Activated T-cell treated with anti-CD3 and anti-CD28 coated beads, Interleukin-2, amount 50 U/mL, for 72 hours (primary cell): ENCODE measurements around the gene APCDD1L. TPM values are rescaled to one million over a fixed set of nuclear protein-coding genes. Genes with fewer than 3 reads are reported as not detected.
"Not testable (repeated sequence)": the region's sequence is repeated elsewhere in the genome, so short reads cannot be mapped to it uniquely, and the experiment has no call there.

ENCODE experiments used
- ATAC-seq, 2 donors: fragments of 150-1000 bp; cut with Tn5 transposase; replicated peaks in 1 of 2; 2 replicates each; pipeline ENCODE4 v1.10.0; 2021; ENCODE audit warnings: moderate library complexity in 2 of 2, mild to moderate bottlenecking in 1 of 2
- DNase-seq, 2 donors: peaks; one replicate each; pipeline ENCODE4 v3.0.0; 2021 to 2022; ENCODE audit warnings: mixed read lengths in 1 of 2
- H3K27ac Mint-ChIP-seq: one replicate; pipeline ENCODE4 v1.8.0; 2022; ENCODE audit warnings: mild to moderate bottlenecking, moderate library complexity, mixed read lengths
- H3K27me3 Mint-ChIP-seq: one replicate; pipeline ENCODE4 v1.8.0; 2022; ENCODE audit warnings: low read depth, mixed read lengths
- H3K36me3 Mint-ChIP-seq, 2 donors: one replicate each; pipeline ENCODE4 v1.8.0; 2022; ENCODE audit warnings: mixed read lengths in 2 of 2, mild to moderate bottlenecking in 1 of 2; ENCODE audit not compliant: insufficient read depth in 2 of 2
- H3K4me1 Mint-ChIP-seq: one replicate; pipeline ENCODE4 v1.8.0; 2022; ENCODE audit warnings: low read depth, mixed read lengths
- H3K4me3 Mint-ChIP-seq, 2 donors: one replicate each; pipeline ENCODE4 v1.8.0; 2022; ENCODE audit warnings: mild to moderate bottlenecking in 2 of 2, mixed read lengths in 2 of 2, moderate library complexity in 2 of 2
- H3K9me3 Mint-ChIP-seq, 2 donors: one replicate each; pipeline ENCODE4 v1.8.0; 2022; ENCODE audit warnings: mixed read lengths in 2 of 2
- total RNA-seq, 2 donors: library from RNA; stranded (reverse); gene quantifications; one replicate each; pipeline ENCODE4 v1.2.3, GENCODE V29; 2022

The APCDD1L gene
- total RNA-seq, 2 donors from 2014 or later = not detected

GRCh38 chr20:58440021-58440767, 75.0 kb downstream of the APCDD1L start:
- no peak for ATAC-seq
- Mint-ChIP-seq H3K4me3 (no peak overlapping the region), H3K4me1 (peaks cover 13% of the 10 kb centered on the region), H3K36me3 (peaks cover 2 to 15% of the 10 kb centered on the region in 2 donors), H3K27ac (peak overlapping the region; percentile 85), H3K9me3 (no peaks in the 10 kb centered on the region), H3K27me3 (no peaks in the 10 kb centered on the region)
- no peak for DNase-seq

- no peak for ATAC-seq
- no peak for DNase-seq
- Mint-ChIP-seq H3K36me3 (peaks cover 4 to 14% of the 10 kb centered on the region in 2 donors), H3K27me3 (no peaks in the 10 kb centered on the region), H3K27ac (peak overlapping the region; percentile 85), H3K9me3 (no peaks in the 10 kb centered on the region), H3K4me3 (no peak overlapping the region), H3K4me1 (peaks cover 17% of the 10 kb centered on the region)
Observed at GRCh38 chr20:58438970-58439808, 76.0 kb downstream of the APCDD1L start.

GRCh38 chr20:58436868-58437645, 78.1 kb downstream of the APCDD1L start:
- Mint-ChIP-seq H3K27ac (no peak overlapping the region), H3K27me3 (no peaks in the 10 kb centered on the region), H3K4me1 (peaks cover 30% of the 10 kb centered on the region), H3K36me3 (peaks cover 2 to 11% of the 10 kb centered on the region in 2 donors), H3K4me3 (no peak overlapping the region), H3K9me3 (no peaks in the 10 kb centered on the region)
- ATAC-seq = no peak
- DNase-seq = no peak

- ATAC-seq (no peak), DNase-seq (no peak)
- no peak overlapping the region for H3K4me3 Mint-ChIP-seq
- no peaks in the 10 kb centered on the region for H3K9me3 Mint-ChIP-seq
- peaks cover 41% of the 10 kb centered on the region for H3K4me1 Mint-ChIP-seq
- H3K36me3 Mint-ChIP-seq = peaks cover 2 to 10% of the 10 kb centered on the region in 2 donors
- H3K27me3 Mint-ChIP-seq = no peaks in the 10 kb centered on the region
- H3K27ac Mint-ChIP-seq = no peak overlapping the region
Observed at GRCh38 chr20:58435237-58435636, 80.0 kb downstream of the APCDD1L start.

GRCh38 chr20:58434326-58434725, 80.9 kb downstream of the APCDD1L start:
- Mint-ChIP-seq H3K27ac (no peak overlapping the region), H3K27me3 (no peaks in the 10 kb centered on the region), H3K4me3 (no peak overlapping the region), H3K9me3 (no peaks in the 10 kb centered on the region), H3K36me3 (peaks cover 2 to 10% of the 10 kb centered on the region in 2 donors), H3K4me1 (peaks cover 41% of the 10 kb centered on the region)
- DNase-seq (no peak), ATAC-seq (no peak)

GRCh38 chr20:58433759-58434158, 81.4 kb downstream of the APCDD1L start:
- DNase-seq = no peak
- H3K4me3 Mint-ChIP-seq = no peak overlapping the region
- H3K4me1 Mint-ChIP-seq = peaks cover 41% of the 10 kb centered on the region
- peak overlapping the region; percentile 46 for H3K27ac Mint-ChIP-seq
- no peaks in the 10 kb centered on the region for H3K27me3 Mint-ChIP-seq
- no peak for ATAC-seq
- H3K9me3 Mint-ChIP-seq = no peaks in the 10 kb centered on the region
- peaks cover 2 to 11% of the 10 kb centered on the region in 2 donors for H3K36me3 Mint-ChIP-seq

GRCh38 chr20:58433029-58433647, 82.1 kb downstream of the APCDD1L start:
- peaks cover 35% of the 10 kb centered on the region for H3K4me1 Mint-ChIP-seq
- H3K36me3 Mint-ChIP-seq = peaks cover 2 to 8% of the 10 kb centered on the region in 2 donors
- no peak for DNase-seq
- H3K27ac Mint-ChIP-seq = peak overlapping the region; percentile 51
- no peaks in the 10 kb centered on the region for H3K27me3 Mint-ChIP-seq
- H3K9me3 Mint-ChIP-seq = no peaks in the 10 kb centered on the region
- no peak overlapping the region for H3K4me3 Mint-ChIP-seq
- ATAC-seq = no peak

- Mint-ChIP-seq H3K9me3 (no peaks in the 10 kb centered on the region), H3K4me3 (no peak overlapping the region), H3K36me3 (peaks cover 2 to 8% of the 10 kb centered on the region in 2 donors), H3K27ac (peak overlapping the region; percentile 32), H3K27me3 (no peaks in the 10 kb centered on the region), H3K4me1 (peaks cover 35% of the 10 kb centered on the region)
- DNase-seq = no peak
- no peak for ATAC-seq
Observed at GRCh38 chr20:58432186-58432954, 82.8 kb downstream of the APCDD1L start.

GRCh38 chr20:58431134-58431533, 84.1 kb downstream of the APCDD1L start:
- H3K27ac Mint-ChIP-seq = no peak overlapping the region
- no peak for DNase-seq
- H3K4me1 Mint-ChIP-seq = peaks cover 35% of the 10 kb centered on the region
- no peaks in the 10 kb centered on the region for H3K27me3 Mint-ChIP-seq
- H3K4me3 Mint-ChIP-seq = no peak overlapping the region
- no peaks in the 10 kb centered on the region for H3K9me3 Mint-ChIP-seq
- no peak for ATAC-seq
- peaks cover 2 to 8% of the 10 kb centered on the region in 2 donors for H3K36me3 Mint-ChIP-seq

- no peak for ATAC-seq
- H3K36me3 Mint-ChIP-seq = peaks cover 6 to 11% of the 10 kb centered on the region in 2 donors
- H3K27ac Mint-ChIP-seq = no peak overlapping the region
- DNase-seq = no peak
- no peaks in the 10 kb centered on the region for H3K27me3 Mint-ChIP-seq
- H3K4me3 Mint-ChIP-seq = no peak overlapping the region
- H3K9me3 Mint-ChIP-seq = no peaks in the 10 kb centered on the region
- H3K4me1 Mint-ChIP-seq = peaks cover 24% of the 10 kb centered on the region
Observed at GRCh38 chr20:58429303-58429702, 85.9 kb downstream of the APCDD1L start.

GRCh38 chr20:58428364-58428763, 86.8 kb downstream of the APCDD1L start:
- Mint-ChIP-seq H3K4me3 (no peak overlapping the region), H3K27me3 (no peaks in the 10 kb centered on the region), H3K36me3 (peaks cover 8 to 14% of the 10 kb centered on the region in 2 donors), H3K4me1 (peaks cover 23% of the 10 kb centered on the region), H3K27ac (peak overlapping the region; percentile 40), H3K9me3 (no peaks in the 10 kb centered on the region)
- no peak for DNase-seq
- ATAC-seq = no peak

GRCh38 chr20:58427571-58427970, 87.6 kb downstream of the APCDD1L start:
- H3K4me3 Mint-ChIP-seq, H3K9me3 Mint-ChIP-seq, ATAC-seq, H3K27ac Mint-ChIP-seq, DNase-seq, H3K27me3 Mint-ChIP-seq: not testable (repeated sequence)
- Mint-ChIP-seq H3K36me3 (peaks cover 8 to 13% of the 10 kb centered on the region in 2 donors), H3K4me1 (peaks cover 15% of the 10 kb centered on the region)
